Brain microvascular endothelial cell (primary cell): ENCODE results near the gene AKTIP.

Experiments used
- DNase-seq: peaks from one replicate; pipeline ENCODE4 v3.0.0-alpha.2; 2020
- H3K27ac ChIP-seq: fragments of 250-450 bp; sonication (Bioruptor Pico); 2 replicates; pipeline ENCODE4 v1.5.1; 2020; ENCODE audit warnings: mild to moderate bottlenecking, moderate library complexity
- H3K27me3 ChIP-seq: fragments of 250-450 bp; sonication (Bioruptor Pico); replicated peaks from 2 replicates; pipeline ENCODE4 v1.5.1; 2020; ENCODE audit warnings: mild to moderate bottlenecking
- H3K36me3 ChIP-seq: fragments of 250-450 bp; sonication (Bioruptor Pico); replicated peaks from 2 replicates; pipeline ENCODE4 v1.5.1; 2020; ENCODE audit warnings: mild to moderate bottlenecking
- H3K4me3 ChIP-seq: 2 replicates; pipeline ENCODE4 v1.5.1; 2011; ENCODE audit warnings: low read depth, mild to moderate bottlenecking, control low read depth, low read length, moderate library complexity
- CTCF ChIP-seq: IDR thresholded peaks from 2 replicates; pipeline ENCODE4 v1.5.1; 2011; ENCODE audit warnings: low read depth, mild to moderate bottlenecking, moderate library complexity, low read length, control low read depth, inconsistent platforms; ENCODE audit errors: missing control alignments
- in situ Hi-C: cut with HindIII; loops from 2 replicates; pipeline ENCODE4 v1.10.0; 2017; ENCODE audit warnings: low sequenced_read_pairs, low pct_ligation_motif_present

AKTIP gene

GRCh38 chr16:53511084-53511402 is 8.0 kb upstream of the AKTIP start:
- Histone ChIP-seq H3K36me3 (no peaks in the 10 kb centered on the region), H3K4me3 (no peak overlapping the region), H3K27me3 (no peaks in the 10 kb centered on the region), H3K27ac (no peak overlapping the region)
- no peak for DNase-seq
- in situ Hi-C loops: no loop called here
- TF ChIP-seq CTCF: no peak

GRCh38 chr16:53510704-53511070 is 7.7 kb upstream of the AKTIP start:
- no peak overlapping the region for H3K27ac ChIP-seq
- in situ Hi-C loops: no loop called here
- no peak for DNase-seq
- H3K27me3 ChIP-seq: no peaks in the 10 kb centered on the region
- TF ChIP-seq CTCF: no peak
- H3K36me3 ChIP-seq: no peaks in the 10 kb centered on the region
- no peak overlapping the region for H3K4me3 ChIP-seq

GRCh38 chr16:53509906-53510703 is 7.1 kb upstream of the AKTIP start:
- Histone ChIP-seq H3K27me3 (no peaks in the 10 kb centered on the region), H3K4me3 (peak overlapping the region; percentile 30), H3K27ac (peak overlapping the region; percentile 18), H3K36me3 (no peaks in the 10 kb centered on the region)
- TF ChIP-seq CTCF: peak; percentile 94
- in situ Hi-C loops: no loop called here
- DNase-seq: peak; percentile 58

- TF ChIP-seq CTCF: no peak
- in situ Hi-C loops: no loop called here
- H3K27me3 ChIP-seq: no peaks in the 10 kb centered on the region
These were observed 4.6 kb upstream of the AKTIP start for GRCh38 chr16:53507464-53508179.

GRCh38 chr16:53506254-53506653 is 3.2 kb upstream of the AKTIP start:
- Histone ChIP-seq H3K27me3 (no peaks in the 10 kb centered on the region), H3K36me3 (no peaks in the 10 kb centered on the region), H3K27ac (no peak overlapping the region), H3K4me3 (no peak overlapping the region)
- in situ Hi-C loops: no loop called here
- no peak for DNase-seq
- TF ChIP-seq CTCF: no peak

More at GRCh38 chr16:53507464-53508179, 4.6 kb upstream of the AKTIP start:
- Histone ChIP-seq H3K27ac (no peak overlapping the region), H3K36me3 (no peaks in the 10 kb centered on the region), H3K4me3 (no peak overlapping the region)
- DNase-seq: no peak

- in situ Hi-C loops: no loop called here
These were observed 1.7 kb upstream of the AKTIP start for GRCh38 chr16:53504665-53505064.

More at GRCh38 chr16:53504665-53505064, 1.7 kb upstream of the AKTIP start:
- peak; percentile 89 for DNase-seq
- Histone ChIP-seq H3K27me3 (no peaks in the 10 kb centered on the region), H3K4me3 (no peak overlapping the region), H3K27ac (peak overlapping the region; percentile 82), H3K36me3 (no peaks in the 10 kb centered on the region)
- TF ChIP-seq CTCF: no peak
